ENCODE data around the gene KCNH8. TPM values are rescaled to one million over a fixed set of nuclear protein-coding genes. Genes with fewer than 3 reads are reported as not detected.

The KCNH8 gene
- total and polyA plus RNA-seq, 2 experiments from 2014 or later: 0.97 to 1.1 TPM

GRCh38 chr3:19436746-19437145 is 288.4 kb downstream of the KCNH8 start:
- Histone ChIP-seq H2AFZ (no peak overlapping the region), H3K4me2 (no peak overlapping the region), H3K79me2 (no peaks in the 10 kb centered on the region), H3K27ac (no peak overlapping the region), H3K9me2 (replicated peaks; ENCODE audit: insufficient read depth) (no peaks in the 10 kb centered on the region), H3K4me3 (no peak overlapping the region), H3K36me3 (replicated peaks; ENCODE audit: insufficient read depth, low read depth) (no peaks in the 10 kb centered on the region), H3K4me1 (ENCODE audit: insufficient read depth) (no peaks in the 10 kb centered on the region), H4K20me1 (ENCODE audit: insufficient read depth, poor library complexity, severe bottlenecking) (no peaks in the 10 kb centered on the region), H3K9me3 (ENCODE audit: low read depth) (no peaks in the 10 kb centered on the region), H3K27me3 (no peaks in the 10 kb centered on the region)
- TF ChIP-seq CTCF (IDR thresholded peaks at IDR 0.05; ENCODE audit: poor library complexity) (no peak), EZH2phosphoT487 (IDR thresholded peaks at IDR 0.05; ENCODE audit: low read depth, severe bottlenecking, unreplicated experiment) (no peak), EZH2 (IDR thresholded peaks at IDR 0.05; ENCODE audit: borderline replicate concordance) (no peak)
- no peak for DNase-seq (ENCODE audit: low spot score)
- 77% methylated on average over 1 of the region's 1 CpG for WGBS (ENCODE audit: low lambda C conversion rate, missing lambda C conversion rate)

GRCh38 chr3:19439944-19440343 is 291.6 kb downstream of the KCNH8 start:
- no peaks in the 10 kb centered on the region for H3K9me3 ChIP-seq (ENCODE audit: low read depth)
- no peaks in the 10 kb centered on the region for H3K9me2 ChIP-seq (replicated peaks; ENCODE audit: insufficient read depth)
- H3K27ac ChIP-seq: no peak overlapping the region
- no peaks in the 10 kb centered on the region for H4K20me1 ChIP-seq (ENCODE audit: insufficient read depth, poor library complexity, severe bottlenecking)
- no peaks in the 10 kb centered on the region for H3K4me1 ChIP-seq (ENCODE audit: insufficient read depth)
- no peaks in the 10 kb centered on the region for H3K79me2 ChIP-seq
- no peak overlapping the region for H2AFZ ChIP-seq
- TF ChIP-seq CTCF (IDR thresholded peaks at IDR 0.05; ENCODE audit: poor library complexity) (no peak), EZH2 (IDR thresholded peaks at IDR 0.05; ENCODE audit: borderline replicate concordance) (no peak), EZH2phosphoT487 (IDR thresholded peaks at IDR 0.05; ENCODE audit: low read depth, severe bottlenecking, unreplicated experiment) (no peak)
- no peak overlapping the region for H3K4me3 ChIP-seq
- H3K36me3 ChIP-seq (replicated peaks; ENCODE audit: insufficient read depth, low read depth): no peaks in the 10 kb centered on the region
- no peaks in the 10 kb centered on the region for H3K27me3 ChIP-seq
- no peak for DNase-seq (ENCODE audit: low spot score)
- H3K4me2 ChIP-seq: no peak overlapping the region

GRCh38 chr3:19446138-19446537 is 297.8 kb downstream of the KCNH8 start:
- H3K27me3 ChIP-seq: no peaks in the 10 kb centered on the region
- H3K4me1 ChIP-seq (ENCODE audit: insufficient read depth): no peaks in the 10 kb centered on the region
- no peak for DNase-seq (ENCODE audit: low spot score)
- H3K9me2 ChIP-seq (replicated peaks; ENCODE audit: insufficient read depth): no peaks in the 10 kb centered on the region
- no peak overlapping the region for H3K4me2 ChIP-seq
- TF ChIP-seq EZH2 (IDR thresholded peaks at IDR 0.05; ENCODE audit: borderline replicate concordance) (no peak), CTCF (IDR thresholded peaks at IDR 0.05; ENCODE audit: poor library complexity) (no peak), EZH2phosphoT487 (IDR thresholded peaks at IDR 0.05; ENCODE audit: low read depth, severe bottlenecking, unreplicated experiment) (no peak)
- no peaks in the 10 kb centered on the region for H4K20me1 ChIP-seq (ENCODE audit: insufficient read depth, poor library complexity, severe bottlenecking)
- 47% methylated on average over 2 of the region's 2 CpGs for WGBS (ENCODE audit: low lambda C conversion rate, missing lambda C conversion rate)
- no peak overlapping the region for H3K27ac ChIP-seq
- no peaks in the 10 kb centered on the region for H3K36me3 ChIP-seq (replicated peaks; ENCODE audit: insufficient read depth, low read depth)
- H2AFZ ChIP-seq: no peak overlapping the region
- no peaks in the 10 kb centered on the region for H3K9me3 ChIP-seq (ENCODE audit: low read depth)
- H3K79me2 ChIP-seq: no peaks in the 10 kb centered on the region
- H3K4me3 ChIP-seq: no peak overlapping the region

GRCh38 chr3:19446687-19447086 is 298.4 kb downstream of the KCNH8 start:
- WGBS (ENCODE audit: low lambda C conversion rate, missing lambda C conversion rate): 73% methylated on average over 1 of the region's 1 CpG
- DNase-seq (ENCODE audit: low spot score): no peak
- TF ChIP-seq CTCF (IDR thresholded peaks at IDR 0.05; ENCODE audit: poor library complexity): no peak
- TF ChIP-seq EZH2 (IDR thresholded peaks at IDR 0.05; ENCODE audit: borderline replicate concordance): no peak
- TF ChIP-seq EZH2phosphoT487 (IDR thresholded peaks at IDR 0.05; ENCODE audit: low read depth, severe bottlenecking, unreplicated experiment): no peak

More at GRCh38 chr3:19446687-19447086, 298.4 kb downstream of the KCNH8 start:
- Histone ChIP-seq H2AFZ (no peak overlapping the region), H3K27ac (no peak overlapping the region), H3K9me2 (replicated peaks; ENCODE audit: insufficient read depth) (no peaks in the 10 kb centered on the region), H3K36me3 (replicated peaks; ENCODE audit: insufficient read depth, low read depth) (no peaks in the 10 kb centered on the region), H3K4me1 (ENCODE audit: insufficient read depth) (no peaks in the 10 kb centered on the region), H3K4me3 (no peak overlapping the region), H3K4me2 (no peak overlapping the region), H3K27me3 (no peaks in the 10 kb centered on the region), H3K9me3 (ENCODE audit: low read depth) (no peaks in the 10 kb centered on the region), H4K20me1 (ENCODE audit: insufficient read depth, poor library complexity, severe bottlenecking) (no peaks in the 10 kb centered on the region), H3K79me2 (no peaks in the 10 kb centered on the region)
